ENCODE measurements around the gene FANCE.

Gene FANCE

DNA sequence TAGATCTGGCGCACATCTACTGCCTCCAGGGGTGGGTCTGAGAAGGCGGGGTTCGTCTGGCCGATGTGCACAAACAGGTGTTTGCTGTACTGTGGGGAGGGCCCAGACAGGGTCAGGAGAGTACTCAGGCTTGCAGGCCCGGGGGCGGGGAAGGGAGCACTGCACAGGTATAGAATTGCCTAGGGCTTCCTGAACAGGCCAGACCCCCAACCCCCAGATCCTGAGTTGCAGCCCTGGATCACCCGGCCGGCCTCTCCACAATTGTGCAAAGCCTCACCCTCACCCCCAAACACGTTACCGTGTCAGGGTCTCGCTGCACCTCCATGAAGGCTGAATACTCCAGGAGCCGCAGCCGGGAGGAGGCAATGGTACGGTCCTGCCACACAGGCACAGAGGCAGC lies 23.9 kb downstream of the FANCE start:
- no peak overlapping the region for H3K4me3 ChIP-seq (ENCODE audit: low read depth, low read length)
- TF ChIP-seq, protein P1, sequence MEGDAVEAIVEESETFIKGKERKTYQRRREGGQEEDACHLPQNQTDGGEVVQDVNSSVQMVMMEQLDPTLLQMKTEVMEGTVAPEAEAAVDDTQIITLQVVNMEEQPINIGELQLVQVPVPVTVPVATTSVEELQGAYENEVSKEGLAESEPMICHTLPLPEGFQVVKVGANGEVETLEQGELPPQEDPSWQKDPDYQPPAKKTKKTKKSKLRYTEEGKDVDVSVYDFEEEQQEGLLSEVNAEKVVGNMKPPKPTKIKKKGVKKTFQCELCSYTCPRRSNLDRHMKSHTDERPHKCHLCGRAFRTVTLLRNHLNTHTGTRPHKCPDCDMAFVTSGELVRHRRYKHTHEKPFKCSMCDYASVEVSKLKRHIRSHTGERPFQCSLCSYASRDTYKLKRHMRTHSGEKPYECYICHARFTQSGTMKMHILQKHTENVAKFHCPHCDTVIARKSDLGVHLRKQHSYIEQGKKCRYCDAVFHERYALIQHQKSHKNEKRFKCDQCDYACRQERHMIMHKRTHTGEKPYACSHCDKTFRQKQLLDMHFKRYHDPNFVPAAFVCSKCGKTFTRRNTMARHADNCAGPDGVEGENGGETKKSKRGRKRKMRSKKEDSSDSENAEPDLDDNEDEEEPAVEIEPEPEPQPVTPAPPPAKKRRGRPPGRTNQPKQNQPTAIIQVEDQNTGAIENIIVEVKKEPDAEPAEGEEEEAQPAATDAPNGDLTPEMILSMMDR (IDR thresholded peaks at IDR 0.05; ENCODE audit: insufficient read depth, low read depth, low read length, missing control alignments), result no peak
- DNase-seq (ENCODE audit: low read depth), result no peak

DNA sequence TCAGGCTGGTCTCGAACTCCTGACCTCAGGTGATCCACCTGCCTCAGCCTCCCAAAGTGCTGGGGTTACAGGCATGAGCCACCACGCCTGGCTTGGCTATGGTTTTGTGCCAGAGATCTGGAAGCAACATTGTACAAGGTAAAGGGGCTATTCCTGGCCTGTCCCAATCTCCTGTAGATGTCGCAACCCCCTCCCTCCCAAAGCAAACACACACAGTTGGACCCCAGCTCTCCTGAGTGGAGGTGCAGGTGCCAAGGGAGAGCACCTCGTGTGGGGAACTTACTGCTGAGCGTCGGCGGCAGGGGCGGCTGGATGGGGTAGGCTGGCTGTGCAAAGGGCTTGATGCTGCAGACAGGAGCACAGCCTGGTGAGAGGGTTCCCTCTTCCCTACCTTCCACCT lies 24.9 kb downstream of the FANCE start:
- TF ChIP-seq, protein P1 (IDR thresholded peaks at IDR 0.05; ENCODE audit: insufficient read depth, low read depth, low read length, missing control alignments), result no peak
- H3K4me3 ChIP-seq (ENCODE audit: low read depth, low read length), result no peak overlapping the region
- DNase-seq (ENCODE audit: low read depth), result no peak

GRCh38 chr6:35477551-35478179 lies 25.5 kb downstream of the FANCE start:
- H3K4me3 ChIP-seq (ENCODE audit: low read depth, low read length), result no peak overlapping the region
- TF ChIP-seq, protein P1 (IDR thresholded peaks at IDR 0.05; ENCODE audit: insufficient read depth, low read depth, low read length, missing control alignments), result no peak
- DNase-seq (ENCODE audit: low read depth), result no peak

- no peak overlapping the region for H3K4me3 ChIP-seq (ENCODE audit: low read depth, low read length)
- DNase-seq (ENCODE audit: low read depth), result no peak
- TF ChIP-seq, protein P1 (IDR thresholded peaks at IDR 0.05; ENCODE audit: insufficient read depth, low read depth, low read length, missing control alignments), result no peak
These were observed 26.1 kb downstream of the FANCE start for GRCh38 chr6:35478259-35478658.

- no peak for DNase-seq (ENCODE audit: low read depth)
- TF ChIP-seq, protein P1 (IDR thresholded peaks at IDR 0.05; ENCODE audit: insufficient read depth, low read depth, low read length, missing control alignments), result no peak
These were observed 28.0 kb downstream of the FANCE start for GRCh38 chr6:35480176-35480575.

GRCh38 chr6:35481226-35481625 lies 29.1 kb downstream of the FANCE start:
- TF ChIP-seq, protein P1 (IDR thresholded peaks at IDR 0.05; ENCODE audit: insufficient read depth, low read depth, low read length, missing control alignments), result no peak
- no peak for DNase-seq (ENCODE audit: low read depth)
- no peak overlapping the region for H3K4me3 ChIP-seq (ENCODE audit: low read depth, low read length)

More at GRCh38 chr6:35480176-35480575, 28.0 kb downstream of the FANCE start:
- no peak overlapping the region for H3K4me3 ChIP-seq (ENCODE audit: low read depth, low read length)

GRCh38 chr6:35483062-35483461 lies 30.9 kb downstream of the FANCE start:
- TF ChIP-seq, protein P1 (IDR thresholded peaks at IDR 0.05; ENCODE audit: insufficient read depth, low read depth, low read length, missing control alignments), result no peak
- no peak for DNase-seq (ENCODE audit: low read depth)
- no peak overlapping the region for H3K4me3 ChIP-seq (ENCODE audit: low read depth, low read length)

All from GM12865 (cell line).